ENCODE results near the gene WDR93. TPM values are rescaled to one million over a fixed set of nuclear protein-coding genes. Genes with fewer than 3 reads are reported as not detected.
A peak's percentile ranks its signal among the peaks of the same experiment; 100 is the strongest.

WDR93 gene
- total RNA-seq, 4 donors from 2014 or later = 0.28 to 1.1 (median 0.36) TPM; not detected in 1

DNA sequence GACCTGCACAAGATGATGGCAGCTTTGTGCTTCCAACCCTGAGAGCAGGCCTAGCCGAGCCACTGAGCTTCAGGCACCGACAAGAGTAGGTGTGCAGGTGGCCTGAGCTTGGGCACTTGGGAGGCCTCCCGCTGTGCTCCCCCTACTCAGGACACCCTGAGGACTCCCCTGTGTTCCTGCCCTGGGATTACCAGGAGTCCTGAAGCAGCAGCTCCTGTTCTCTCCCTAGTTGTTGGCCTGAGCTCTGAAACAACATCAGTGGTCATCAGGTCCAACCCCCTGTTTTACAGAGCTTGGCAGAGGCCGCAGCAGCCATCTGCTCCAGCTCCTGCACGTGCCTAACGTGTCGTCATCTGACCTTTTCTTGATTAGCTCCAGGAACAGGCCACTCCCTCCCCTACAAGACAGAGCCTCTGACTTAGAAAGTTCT is 77.5 kb downstream of the WDR93 start:
- ATAC-seq (ENCODE audit: low FRiP score) = peak; percentile 39
- TF ChIP-seq, protein P1, sequence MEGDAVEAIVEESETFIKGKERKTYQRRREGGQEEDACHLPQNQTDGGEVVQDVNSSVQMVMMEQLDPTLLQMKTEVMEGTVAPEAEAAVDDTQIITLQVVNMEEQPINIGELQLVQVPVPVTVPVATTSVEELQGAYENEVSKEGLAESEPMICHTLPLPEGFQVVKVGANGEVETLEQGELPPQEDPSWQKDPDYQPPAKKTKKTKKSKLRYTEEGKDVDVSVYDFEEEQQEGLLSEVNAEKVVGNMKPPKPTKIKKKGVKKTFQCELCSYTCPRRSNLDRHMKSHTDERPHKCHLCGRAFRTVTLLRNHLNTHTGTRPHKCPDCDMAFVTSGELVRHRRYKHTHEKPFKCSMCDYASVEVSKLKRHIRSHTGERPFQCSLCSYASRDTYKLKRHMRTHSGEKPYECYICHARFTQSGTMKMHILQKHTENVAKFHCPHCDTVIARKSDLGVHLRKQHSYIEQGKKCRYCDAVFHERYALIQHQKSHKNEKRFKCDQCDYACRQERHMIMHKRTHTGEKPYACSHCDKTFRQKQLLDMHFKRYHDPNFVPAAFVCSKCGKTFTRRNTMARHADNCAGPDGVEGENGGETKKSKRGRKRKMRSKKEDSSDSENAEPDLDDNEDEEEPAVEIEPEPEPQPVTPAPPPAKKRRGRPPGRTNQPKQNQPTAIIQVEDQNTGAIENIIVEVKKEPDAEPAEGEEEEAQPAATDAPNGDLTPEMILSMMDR (IDR thresholded peaks at IDR 0.05) = no peak
- DNase-seq (ENCODE audit: low spot score) = no peak

DNA sequence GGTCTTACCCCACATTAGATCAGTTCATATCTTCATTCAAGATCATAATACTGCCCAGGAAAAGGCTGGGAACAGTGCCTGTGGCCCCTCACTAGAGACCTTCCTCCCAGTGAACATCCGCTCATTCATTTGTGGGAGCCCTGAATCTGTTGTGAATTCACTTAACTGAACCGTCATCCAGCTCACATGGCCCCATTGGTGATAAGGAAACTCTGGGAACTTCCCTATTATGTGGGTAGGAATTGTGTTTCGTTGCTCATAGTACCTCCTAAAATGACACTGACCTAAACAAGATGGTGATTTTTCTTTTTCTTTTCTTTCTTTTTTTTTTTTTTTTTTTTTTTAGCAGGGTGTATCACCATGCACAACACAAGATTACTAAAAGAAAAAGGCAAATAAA is 78.8 kb downstream of the WDR93 start:
- no peak for DNase-seq (ENCODE audit: low spot score)
- no peak for ATAC-seq (ENCODE audit: low FRiP score)
- TF ChIP-seq, protein P1 (IDR thresholded peaks at IDR 0.05) = no peak

DNA sequence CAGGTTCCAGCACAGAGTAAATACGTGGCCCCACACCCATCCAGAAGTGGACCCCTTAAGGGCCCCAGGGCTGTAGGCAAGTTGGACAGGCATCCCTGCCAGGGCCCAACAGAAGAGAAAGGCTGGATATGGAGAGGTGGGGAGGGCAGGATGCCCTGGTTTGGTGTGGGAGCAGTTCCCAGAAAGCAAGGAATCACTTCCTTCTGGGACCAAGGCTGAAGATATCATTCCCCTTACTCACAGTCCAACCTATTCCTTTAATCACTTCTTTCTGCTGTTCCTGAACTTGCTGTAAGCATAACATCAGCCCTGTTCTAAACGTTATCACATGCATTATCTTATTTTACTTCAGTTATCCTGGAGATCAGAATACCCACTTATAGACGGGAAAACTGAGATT is 79.4 kb downstream of the WDR93 start:
- no peak for DNase-seq (ENCODE audit: low spot score)
- no peak for ATAC-seq (ENCODE audit: low FRiP score)
- TF ChIP-seq, protein P1 (IDR thresholded peaks at IDR 0.05) = no peak

DNA sequence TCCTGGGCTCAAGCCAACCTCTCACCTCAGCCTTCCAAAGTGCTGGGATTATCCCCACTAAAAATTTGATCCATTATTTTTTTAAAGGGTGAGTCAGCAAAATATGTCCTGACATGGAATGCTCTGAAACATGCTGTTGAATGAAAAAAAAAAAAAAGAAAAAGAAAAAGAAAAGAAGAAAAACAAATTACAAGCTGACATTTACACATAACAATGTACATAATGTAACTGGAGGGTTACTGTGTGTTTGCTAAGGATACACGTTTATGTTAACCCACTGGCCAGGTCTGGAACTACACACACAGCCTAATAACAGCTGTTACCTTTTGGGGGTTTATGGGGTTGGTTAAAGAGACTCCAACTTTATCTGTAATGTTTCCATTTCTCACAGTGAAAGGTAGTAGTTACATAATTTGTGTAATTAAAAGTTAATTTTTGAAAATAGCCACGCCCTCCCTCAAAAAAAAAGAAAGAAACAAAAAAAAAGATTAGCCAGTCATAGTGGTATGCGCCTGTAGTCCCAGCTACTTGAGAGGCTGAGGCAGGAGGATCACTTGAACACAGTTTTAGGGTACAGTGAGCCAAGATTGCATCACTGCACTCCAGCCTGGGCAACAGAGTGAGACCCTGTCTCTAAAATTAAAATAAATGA is 82.4 kb downstream of the WDR93 start:
- DNase-seq (ENCODE audit: low spot score) (no peak), ATAC-seq (ENCODE audit: low FRiP score) (no peak)
- TF ChIP-seq, protein P1 (IDR thresholded peaks at IDR 0.05) = no peak

DNA sequence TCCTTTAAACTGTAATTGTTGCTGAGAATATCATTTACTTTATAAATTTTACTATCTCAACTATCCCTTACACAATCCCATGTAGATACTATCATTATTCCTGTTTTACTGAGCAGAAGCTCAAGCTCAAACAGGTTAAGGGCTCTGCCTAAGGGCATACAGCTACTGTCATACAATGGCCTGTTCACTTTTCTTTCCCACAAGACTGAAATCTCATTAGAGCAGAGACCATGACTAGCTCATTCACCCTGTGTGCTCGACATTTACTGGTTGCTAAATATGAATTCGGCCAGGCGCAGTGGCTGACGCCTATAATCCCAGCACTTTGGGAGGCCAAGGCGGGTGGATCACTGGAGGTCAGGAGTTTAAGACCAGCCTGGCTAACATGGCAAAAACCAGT is 83.9 kb downstream of the WDR93 start:
- ATAC-seq (ENCODE audit: low FRiP score) = no peak
- TF ChIP-seq, protein P1 (IDR thresholded peaks at IDR 0.05) = no peak
- DNase-seq (ENCODE audit: low spot score) = no peak

DNA sequence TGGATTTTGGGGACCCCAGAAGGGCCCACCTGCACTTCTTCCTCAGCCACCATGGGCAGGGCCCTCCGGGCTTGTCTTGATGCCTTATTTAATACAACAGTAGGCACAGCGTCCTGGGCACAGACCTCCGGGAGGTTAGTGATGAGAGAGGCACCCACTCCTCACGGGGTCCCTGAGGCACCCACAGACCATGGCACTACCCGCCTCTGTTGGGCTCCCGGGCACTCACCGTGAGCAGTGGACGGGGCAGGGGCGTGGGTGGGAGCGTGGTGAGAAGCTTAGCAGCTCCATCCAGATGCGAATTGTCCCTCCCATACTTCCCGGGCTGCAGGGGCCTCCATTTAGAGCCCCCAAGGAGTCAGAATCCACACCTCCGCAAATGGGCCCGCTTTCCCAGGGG is 85.2 kb downstream of the WDR93 start:
- TF ChIP-seq, protein P1 (IDR thresholded peaks at IDR 0.05) = no peak
- ATAC-seq (ENCODE audit: low FRiP score) (no peak), DNase-seq (ENCODE audit: low spot score) (no peak)

All from omental fat pad (tissue), 4 donors.